OCI-LY7 (cell line): ENCODE results near the gene DNAH8.

Experiments
- EZH2phosphoT487 ChIP-seq: fragments of 200-600 bp; sonication (generic); IDR thresholded peaks from 2 replicates; pipeline ENCODE4 v1.6.1; 2018; ENCODE audit warnings: low read depth, borderline replicate concordance, mild to moderate bottlenecking, mixed run types, antibody characterized with exemption, low read length, moderate library complexity, mixed read lengths
- TF ChIP-seq, protein P1 (sequence below): fragments of 200-600 bp; sonication (generic); conservative IDR thresholded peaks from 2 replicates; pipeline ENCODE4 v1.5.1; 2014; ENCODE audit warnings: mild to moderate bottlenecking, antibody characterized with exemption, low read length, moderate library complexity, mixed read lengths

- TF ChIP-seq, protein P1, sequence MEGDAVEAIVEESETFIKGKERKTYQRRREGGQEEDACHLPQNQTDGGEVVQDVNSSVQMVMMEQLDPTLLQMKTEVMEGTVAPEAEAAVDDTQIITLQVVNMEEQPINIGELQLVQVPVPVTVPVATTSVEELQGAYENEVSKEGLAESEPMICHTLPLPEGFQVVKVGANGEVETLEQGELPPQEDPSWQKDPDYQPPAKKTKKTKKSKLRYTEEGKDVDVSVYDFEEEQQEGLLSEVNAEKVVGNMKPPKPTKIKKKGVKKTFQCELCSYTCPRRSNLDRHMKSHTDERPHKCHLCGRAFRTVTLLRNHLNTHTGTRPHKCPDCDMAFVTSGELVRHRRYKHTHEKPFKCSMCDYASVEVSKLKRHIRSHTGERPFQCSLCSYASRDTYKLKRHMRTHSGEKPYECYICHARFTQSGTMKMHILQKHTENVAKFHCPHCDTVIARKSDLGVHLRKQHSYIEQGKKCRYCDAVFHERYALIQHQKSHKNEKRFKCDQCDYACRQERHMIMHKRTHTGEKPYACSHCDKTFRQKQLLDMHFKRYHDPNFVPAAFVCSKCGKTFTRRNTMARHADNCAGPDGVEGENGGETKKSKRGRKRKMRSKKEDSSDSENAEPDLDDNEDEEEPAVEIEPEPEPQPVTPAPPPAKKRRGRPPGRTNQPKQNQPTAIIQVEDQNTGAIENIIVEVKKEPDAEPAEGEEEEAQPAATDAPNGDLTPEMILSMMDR, result no peak
- no peak for TF ChIP-seq EZH2phosphoT487
Measured at GRCh38 chr6:38714239-38715015, 684 bp upstream of the DNAH8 start.
